ENCODE results near the gene PPFIBP2.

PPFIBP2 gene

DNA sequence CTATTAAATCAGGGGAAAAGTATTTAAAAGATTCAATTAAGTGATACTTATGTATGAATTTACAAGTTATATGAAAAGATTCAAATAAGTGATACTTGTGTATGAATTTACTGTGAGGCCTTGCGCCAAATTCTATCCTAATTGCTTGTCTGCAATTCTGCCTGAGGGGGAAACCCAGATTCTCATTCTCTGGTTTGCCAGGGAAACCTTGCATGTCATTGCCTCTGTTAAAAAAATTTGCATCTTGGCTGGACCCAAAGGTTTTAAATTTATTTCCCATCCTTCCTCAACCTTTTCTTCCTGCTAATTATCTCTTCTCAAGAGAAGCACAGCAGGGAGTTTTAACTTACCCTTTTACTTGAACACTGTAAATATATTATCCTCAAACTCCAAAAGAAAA, 14.7 kb upstream of the PPFIBP2 start:
- Histone ChIP-seq H3K4me1 (ENCODE audit: insufficient read depth, insufficient read length) (no peaks in the 10 kb centered on the region), H3K36me3 (ENCODE audit: insufficient read depth, insufficient read length, low read length) (no peaks in the 10 kb centered on the region), H3K4me3 (ENCODE audit: insufficient read length, low read depth) (no peak overlapping the region), H3K9me3 (ENCODE audit: insufficient read depth, low read length) (no peaks in the 10 kb centered on the region), H3K27me3 (ENCODE audit: insufficient read depth, insufficient read length) (no peaks in the 10 kb centered on the region), H3K9ac (ENCODE audit: insufficient read length, low read depth) (no peak overlapping the region)
- DNase-seq (ENCODE audit: low read depth, low spot score) = peak; percentile 30
- TF ChIP-seq YY1 (IDR thresholded peaks at IDR 0.05; ENCODE audit: insufficient read depth, insufficient read length) (no peak), SUZ12 (IDR thresholded peaks at IDR 0.05; ENCODE audit: extremely low read depth, insufficient read depth, insufficient read length) (no peak), ZNF274 (IDR thresholded peaks at IDR 0.05; ENCODE audit: low read depth, low read length) (no peak)

DNA sequence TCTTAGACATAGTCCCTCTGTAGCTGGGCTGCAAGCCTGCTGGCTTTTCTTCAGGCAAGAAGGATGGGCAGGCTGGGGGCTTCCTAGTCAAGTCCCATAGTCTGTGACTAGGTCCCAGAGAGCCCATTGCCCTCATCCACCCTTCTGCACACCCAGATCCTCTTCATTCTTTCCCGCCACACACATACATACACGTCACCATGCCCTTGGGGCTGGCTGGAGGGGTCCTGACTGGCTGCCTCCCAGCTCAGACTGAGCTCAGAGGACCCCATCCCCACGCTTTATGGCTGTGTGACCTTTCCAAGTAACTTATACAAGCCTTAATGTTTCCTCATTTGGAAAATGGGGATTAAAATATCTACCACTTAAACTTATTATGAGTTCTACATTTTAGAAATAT, 13.5 kb upstream of the PPFIBP2 start:
- H3K27me3 ChIP-seq (ENCODE audit: insufficient read depth, insufficient read length) = no peaks in the 10 kb centered on the region
- no peak for TF ChIP-seq YY1 (IDR thresholded peaks at IDR 0.05; ENCODE audit: insufficient read depth, insufficient read length)
- no peak for TF ChIP-seq SUZ12 (IDR thresholded peaks at IDR 0.05; ENCODE audit: extremely low read depth, insufficient read depth, insufficient read length)
- no peak for TF ChIP-seq ZNF274 (IDR thresholded peaks at IDR 0.05; ENCODE audit: low read depth, low read length)
- no peak for DNase-seq (ENCODE audit: low read depth, low spot score)
- H3K4me3 ChIP-seq (ENCODE audit: insufficient read length, low read depth) = no peak overlapping the region
- no peaks in the 10 kb centered on the region for H3K36me3 ChIP-seq (ENCODE audit: insufficient read depth, insufficient read length, low read length)
- no peaks in the 10 kb centered on the region for H3K4me1 ChIP-seq (ENCODE audit: insufficient read depth, insufficient read length)
- H3K9ac ChIP-seq (ENCODE audit: insufficient read length, low read depth) = no peak overlapping the region
- no peaks in the 10 kb centered on the region for H3K9me3 ChIP-seq (ENCODE audit: insufficient read depth, low read length)

DNA sequence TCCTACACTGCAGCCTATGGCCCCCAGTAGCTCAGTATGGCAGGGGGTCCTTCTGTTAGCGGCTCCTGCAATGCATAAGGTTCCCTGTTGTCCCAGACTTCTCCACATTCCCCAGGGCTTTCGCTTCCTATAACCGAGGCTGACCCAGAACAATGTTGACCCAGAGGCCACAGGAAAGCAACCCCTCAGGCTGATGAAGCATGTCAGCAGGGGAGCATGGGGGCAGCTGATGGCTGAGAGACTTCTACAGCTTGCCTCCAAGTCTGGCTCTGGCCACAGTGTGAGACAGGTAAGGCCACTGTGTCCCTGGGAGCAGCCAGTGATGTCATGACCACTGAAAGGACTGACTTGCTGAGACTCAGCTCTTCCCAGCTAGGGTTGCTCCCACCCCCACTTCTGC, 12.5 kb upstream of the PPFIBP2 start:
- TF ChIP-seq YY1 (IDR thresholded peaks at IDR 0.05; ENCODE audit: insufficient read depth, insufficient read length) (no peak), ZNF274 (IDR thresholded peaks at IDR 0.05; ENCODE audit: low read depth, low read length) (no peak), SUZ12 (IDR thresholded peaks at IDR 0.05; ENCODE audit: extremely low read depth, insufficient read depth, insufficient read length) (no peak)
- Histone ChIP-seq H3K4me3 (ENCODE audit: insufficient read length, low read depth) (no peak overlapping the region), H3K9ac (ENCODE audit: insufficient read length, low read depth) (no peak overlapping the region), H3K36me3 (ENCODE audit: insufficient read depth, insufficient read length, low read length) (no peaks in the 10 kb centered on the region), H3K4me1 (ENCODE audit: insufficient read depth, insufficient read length) (no peaks in the 10 kb centered on the region), H3K27me3 (ENCODE audit: insufficient read depth, insufficient read length) (no peaks in the 10 kb centered on the region), H3K9me3 (ENCODE audit: insufficient read depth, low read length) (no peaks in the 10 kb centered on the region)
- no peak for DNase-seq (ENCODE audit: low read depth, low spot score)

DNA sequence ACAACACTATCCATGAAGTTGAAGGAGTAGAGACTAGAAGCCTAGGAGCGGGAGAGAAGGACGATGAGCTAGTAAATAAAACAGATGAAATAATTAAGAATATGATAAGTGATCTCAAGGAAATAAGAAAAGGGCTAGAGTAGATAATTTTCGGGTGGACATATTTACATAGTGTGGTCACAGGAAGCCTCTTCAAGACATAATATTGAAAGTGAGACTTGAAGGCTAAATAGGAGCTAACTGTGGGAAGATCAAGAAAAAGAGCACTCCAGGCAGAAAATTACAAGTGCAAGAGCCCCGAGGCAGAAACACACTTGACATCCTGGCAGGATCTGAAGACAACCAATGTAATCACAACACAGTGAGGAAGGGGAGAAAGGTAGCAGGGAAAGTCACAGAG, 11.9 kb upstream of the PPFIBP2 start:
- Histone ChIP-seq H3K9me3 (ENCODE audit: insufficient read depth, low read length) (no peaks in the 10 kb centered on the region), H3K4me1 (ENCODE audit: insufficient read depth, insufficient read length) (no peaks in the 10 kb centered on the region), H3K4me3 (ENCODE audit: insufficient read length, low read depth) (no peak overlapping the region), H3K36me3 (ENCODE audit: insufficient read depth, insufficient read length, low read length) (no peaks in the 10 kb centered on the region), H3K27me3 (ENCODE audit: insufficient read depth, insufficient read length) (no peaks in the 10 kb centered on the region), H3K9ac (ENCODE audit: insufficient read length, low read depth) (no peak overlapping the region)
- TF ChIP-seq SUZ12 (IDR thresholded peaks at IDR 0.05; ENCODE audit: extremely low read depth, insufficient read depth, insufficient read length) = no peak
- no peak for TF ChIP-seq YY1 (IDR thresholded peaks at IDR 0.05; ENCODE audit: insufficient read depth, insufficient read length)
- no peak for TF ChIP-seq ZNF274 (IDR thresholded peaks at IDR 0.05; ENCODE audit: low read depth, low read length)
- DNase-seq (ENCODE audit: low read depth, low spot score) = no peak

DNA sequence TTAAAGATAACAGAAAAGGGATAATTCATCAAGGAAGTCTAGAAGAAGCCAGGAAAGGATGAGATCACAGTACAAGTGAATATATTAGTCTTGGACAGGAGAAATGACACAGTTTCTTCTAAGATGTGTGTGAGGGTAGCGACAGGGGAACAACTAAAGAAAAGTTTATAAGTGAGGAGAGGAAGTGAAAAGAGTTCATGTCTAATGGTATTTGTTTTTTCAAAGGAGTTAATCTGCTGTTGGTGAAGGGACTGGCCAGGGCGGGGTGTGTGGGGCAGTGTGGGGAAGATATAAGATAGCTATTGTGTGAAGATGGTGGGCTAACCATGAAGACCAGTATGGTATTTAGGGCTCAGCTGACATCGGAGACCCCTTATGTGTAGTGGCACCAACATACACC, 7.6 kb upstream of the PPFIBP2 start:
- DNase-seq (ENCODE audit: low read depth, low spot score) = no peak
- H3K9me3 ChIP-seq (ENCODE audit: insufficient read depth, low read length) = no peaks in the 10 kb centered on the region
- TF ChIP-seq ZNF274 (IDR thresholded peaks at IDR 0.05; ENCODE audit: low read depth, low read length) (no peak), YY1 (IDR thresholded peaks at IDR 0.05; ENCODE audit: insufficient read depth, insufficient read length) (no peak), SUZ12 (IDR thresholded peaks at IDR 0.05; ENCODE audit: extremely low read depth, insufficient read depth, insufficient read length) (no peak)
- no peaks in the 10 kb centered on the region for H3K27me3 ChIP-seq (ENCODE audit: insufficient read depth, insufficient read length)
- H3K4me1 ChIP-seq (ENCODE audit: insufficient read depth, insufficient read length) = no peaks in the 10 kb centered on the region
- H3K36me3 ChIP-seq (ENCODE audit: insufficient read depth, insufficient read length, low read length) = no peaks in the 10 kb centered on the region
- no peak overlapping the region for H3K9ac ChIP-seq (ENCODE audit: insufficient read length, low read depth)
- H3K4me3 ChIP-seq (ENCODE audit: insufficient read length, low read depth) = no peak overlapping the region

DNA sequence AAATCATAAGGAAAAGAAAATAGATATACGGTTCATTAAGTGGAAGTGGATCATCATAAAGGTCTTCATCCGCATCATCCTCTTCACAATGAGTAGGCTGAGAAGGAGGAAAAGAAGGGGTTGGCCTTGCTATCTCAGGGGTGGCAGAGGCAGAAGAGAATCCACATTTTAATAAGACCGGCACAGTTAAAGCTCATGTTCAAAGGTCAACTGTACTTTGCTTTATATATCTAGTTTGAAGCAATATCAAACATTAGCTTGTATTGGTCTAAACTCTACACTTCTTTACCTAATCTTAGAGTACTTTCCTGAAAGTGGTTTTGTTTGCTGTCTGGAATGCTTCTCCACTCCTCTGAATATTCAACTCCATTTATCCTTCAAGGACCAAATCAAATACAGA, 5.7 kb upstream of the PPFIBP2 start:
- H3K9ac ChIP-seq (ENCODE audit: insufficient read length, low read depth) = no peak overlapping the region
- TF ChIP-seq YY1 (IDR thresholded peaks at IDR 0.05; ENCODE audit: insufficient read depth, insufficient read length) = no peak
- H3K4me3 ChIP-seq (ENCODE audit: insufficient read length, low read depth) = no peak overlapping the region
- no peaks in the 10 kb centered on the region for H3K9me3 ChIP-seq (ENCODE audit: insufficient read depth, low read length)
- no peaks in the 10 kb centered on the region for H3K36me3 ChIP-seq (ENCODE audit: insufficient read depth, insufficient read length, low read length)
- peaks cover 5% of the 10 kb centered on the region for H3K4me1 ChIP-seq (ENCODE audit: insufficient read depth, insufficient read length)
- no peak for DNase-seq (ENCODE audit: low read depth, low spot score)
- H3K27me3 ChIP-seq (ENCODE audit: insufficient read depth, insufficient read length) = no peaks in the 10 kb centered on the region

DNA sequence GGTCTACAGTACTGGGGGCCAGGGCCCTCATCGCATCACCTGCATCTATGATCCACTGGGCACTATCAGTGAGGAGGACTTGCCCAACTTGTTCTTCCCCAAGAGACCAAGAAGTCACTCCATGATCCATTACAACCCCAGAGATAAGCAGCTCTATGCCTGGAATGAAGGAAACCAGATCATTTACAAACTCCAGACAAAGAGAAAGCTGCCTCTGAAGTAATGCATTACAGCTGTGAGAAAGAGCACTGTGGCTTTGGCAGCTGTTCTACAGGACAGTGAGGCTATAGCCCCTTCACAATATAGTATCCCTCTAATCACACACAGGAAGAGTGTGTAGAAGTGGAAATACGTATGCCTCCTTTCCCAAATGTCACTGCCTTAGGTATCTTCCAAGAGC, 3.8 kb upstream of the PPFIBP2 start:
- no peak for DNase-seq (ENCODE audit: low read depth, low spot score)
- H3K4me1 ChIP-seq (ENCODE audit: insufficient read depth, insufficient read length) = peaks cover 5% of the 10 kb centered on the region
- H3K9me3 ChIP-seq (ENCODE audit: insufficient read depth, low read length) = no peaks in the 10 kb centered on the region
- peaks cover 11% of the 10 kb centered on the region for H3K27me3 ChIP-seq (ENCODE audit: insufficient read depth, insufficient read length)
- no peaks in the 10 kb centered on the region for H3K36me3 ChIP-seq (ENCODE audit: insufficient read depth, insufficient read length, low read length)
- no peak overlapping the region for H3K4me3 ChIP-seq (ENCODE audit: insufficient read length, low read depth)
- no peak overlapping the region for H3K9ac ChIP-seq (ENCODE audit: insufficient read length, low read depth)
- TF ChIP-seq ZNF274 (IDR thresholded peaks at IDR 0.05; ENCODE audit: low read depth, low read length) (no peak), YY1 (IDR thresholded peaks at IDR 0.05; ENCODE audit: insufficient read depth, insufficient read length) (no peak), SUZ12 (IDR thresholded peaks at IDR 0.05; ENCODE audit: extremely low read depth, insufficient read depth, insufficient read length) (no peak)

DNA sequence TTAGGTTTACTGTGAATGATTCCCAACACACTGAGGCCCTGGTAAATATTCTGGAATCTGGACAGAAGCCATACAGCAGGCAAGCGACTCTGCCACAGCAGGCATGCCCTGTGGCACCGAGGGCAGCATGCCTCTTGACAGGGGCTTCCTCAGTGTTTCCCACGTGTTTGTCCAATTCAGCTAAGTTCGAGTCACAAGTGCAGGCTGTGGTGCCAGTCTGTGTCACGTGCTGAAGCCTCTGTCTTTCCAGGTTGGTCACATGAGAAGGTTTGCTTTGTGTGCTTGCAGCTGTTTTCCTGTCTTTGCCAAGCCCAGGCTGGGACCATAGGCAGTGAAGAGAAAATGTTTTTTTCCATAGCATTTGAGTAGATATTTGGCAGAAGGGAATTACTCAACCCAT, 2.4 kb upstream of the PPFIBP2 start:
- H3K4me1 ChIP-seq (ENCODE audit: insufficient read depth, insufficient read length) = peaks cover 8% of the 10 kb centered on the region
- peaks cover 19% of the 10 kb centered on the region for H3K27me3 ChIP-seq (ENCODE audit: insufficient read depth, insufficient read length)
- H3K9ac ChIP-seq (ENCODE audit: insufficient read length, low read depth) = no peak overlapping the region
- no peaks in the 10 kb centered on the region for H3K36me3 ChIP-seq (ENCODE audit: insufficient read depth, insufficient read length, low read length)
- no peak overlapping the region for H3K4me3 ChIP-seq (ENCODE audit: insufficient read length, low read depth)
- DNase-seq (ENCODE audit: low read depth, low spot score) = no peak
- TF ChIP-seq YY1 (IDR thresholded peaks at IDR 0.05; ENCODE audit: insufficient read depth, insufficient read length) = no peak
- no peak for TF ChIP-seq SUZ12 (IDR thresholded peaks at IDR 0.05; ENCODE audit: extremely low read depth, insufficient read depth, insufficient read length)
- no peak for TF ChIP-seq ZNF274 (IDR thresholded peaks at IDR 0.05; ENCODE audit: low read depth, low read length)
- no peaks in the 10 kb centered on the region for H3K9me3 ChIP-seq (ENCODE audit: insufficient read depth, low read length)

Measured in NT2/D1 (cell line).